SKM-1 (cell line): ENCODE data around the gene SPATA7.

Experiments
- DNase-seq: peaks from one replicate; lab custom pipeline; 2025; ENCODE audit not compliant: unreplicated experiment; lab: John Stamatoyannopoulos, UW

Gene SPATA7

GRCh38 chr14:88479574-88479987, 94.1 kb downstream of the SPATA7 start:
- no peak for DNase-seq

- no peak for DNase-seq
These were observed 95.6 kb downstream of the SPATA7 start for GRCh38 chr14:88481059-88481458.

- no peak for DNase-seq
These were observed 96.3 kb downstream of the SPATA7 start for GRCh38 chr14:88481794-88482193.

DNA sequence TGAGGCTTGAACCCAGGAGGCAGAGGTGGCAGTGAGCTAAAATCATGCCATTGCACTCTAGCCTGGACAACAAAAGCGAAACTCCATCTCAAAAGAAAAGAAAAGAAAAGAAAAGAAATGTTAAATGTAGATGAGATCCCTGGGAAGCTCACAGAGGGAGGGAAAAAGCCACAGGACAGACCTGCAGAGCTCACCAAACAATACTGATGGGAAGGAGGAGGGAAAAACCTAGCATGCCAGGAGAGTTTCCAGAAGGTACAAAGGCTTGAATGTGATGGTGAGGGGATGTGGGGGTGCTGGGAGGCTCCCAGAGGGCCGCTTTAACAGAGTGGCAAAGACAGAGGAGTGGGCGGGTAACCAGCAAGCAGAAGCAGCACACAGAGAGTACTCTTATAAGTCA, 97.1 kb downstream of the SPATA7 start:
- DNase-seq, result no peak
